ENCODE measurements around the gene TBX2.

TBX2 gene

GRCh38 chr17:61458000-61458399 lies 58.4 kb downstream of the TBX2 start:
- no peak overlapping the region for H3K4me3 ChIP-seq (ENCODE audit: low read depth, low read length)
- no peak for DNase-seq (ENCODE audit: low read depth)

- no peak overlapping the region for H3K4me3 ChIP-seq (ENCODE audit: low read depth, low read length)
- DNase-seq (ENCODE audit: low read depth): no peak
These were observed 58.9 kb downstream of the TBX2 start for GRCh38 chr17:61458421-61459141.

All from skeletal muscle cell (primary cell).